Erythroblast (primary cell): Measurements from ENCODE around the gene GP5.

Source experiments
- GATA1 ChIP-seq: IDR thresholded peaks from 2 replicates; pipeline ENCODE4 v1.6.1; 2011; ENCODE audit warnings: low read depth, mild to moderate bottlenecking, control low read depth, low read length, moderate library complexity
- POLR2A ChIP-seq: IDR thresholded peaks from 2 replicates; pipeline ENCODE4 v1.6.1; 2011; ENCODE audit warnings: mild to moderate bottlenecking, low read length

DNA sequence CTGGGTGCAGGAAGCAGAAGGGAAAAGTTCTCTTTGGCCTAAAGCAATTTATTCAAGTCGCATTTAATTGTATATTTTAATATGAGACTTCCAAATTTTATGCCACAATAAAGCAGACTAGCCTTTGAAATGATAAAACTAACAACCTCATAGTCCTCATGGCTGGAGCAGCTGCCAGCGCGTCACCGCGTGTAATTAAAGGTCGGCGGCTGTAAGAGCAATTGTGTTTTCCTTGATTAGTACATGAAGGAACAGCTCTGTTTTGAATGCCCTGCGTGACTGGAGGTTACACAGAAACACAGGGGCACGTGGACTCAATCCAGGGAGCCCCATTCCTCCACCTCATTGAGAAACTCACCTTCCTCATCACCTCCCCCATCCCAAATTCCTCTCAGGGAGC, 19.4 kb downstream of the GP5 start:
- no peak for TF ChIP-seq POLR2A
- TF ChIP-seq GATA1, result no peak
